GM12878 (cell line): ENCODE measurements around the gene FAM186B. TPM values are rescaled to one million over a fixed set of nuclear protein-coding genes. Genes with fewer than 3 reads are reported as not detected.

Source experiments
- ATAC-seq: fragments of 200-7000 bp; cut with Tn5 transposase; 3 replicates; pipeline ENCODE4 v1.9.1; 2020; ENCODE audit warnings: mild to moderate bottlenecking, moderate library complexity
- BruUV-seq: library from RNA; stranded (reverse); fragments of 400-500 nt; replicated peaks from 2 replicates; lab custom pipeline; 2021; lab: Mats Ljungman, UMichigan
- CTCF ChIA-PET: fragments of 300-600 bp; sonication (Branson Sonifier 250); formaldehyde crosslinking; extraction: SDS; loops from one replicate; lab custom pipeline; 2021; ENCODE audit warnings: inconsistent platforms; lab: Yijun Ruan, JAX
- POLR2A ChIA-PET: fragments of 350-600 bp; formaldehyde crosslinking; extraction: SDS; loops from one replicate; lab custom pipeline; 2021; ENCODE audit warnings: inconsistent platforms; lab: Charles Lee
- RAD21 ChIA-PET: fragments of 300-600 bp; sonication (Branson Sonifier 250); formaldehyde crosslinking; loops from one replicate; lab custom pipeline; 2023; ENCODE audit warnings: antibody characterized with exemption; ENCODE audit not compliant: unreplicated experiment; lab: Charles Lee
- SMC1A ChIA-PET: fragments of 300-600 bp; sonication (Branson Sonifier 250); formaldehyde crosslinking; loops from one replicate; lab custom pipeline; 2023; ENCODE audit not compliant: unreplicated experiment, uncharacterized antibody; lab: Charles Lee
- DNase-seq: peaks from one replicate; pipeline ENCODE4 v3.0.0-alpha.2; 2011; ENCODE audit warnings: low read depth, low spot score
- FAIRE-seq: peaks from 3 replicates; lab custom pipeline; 2011; peaks lifted over from hg19 to GRCh38; lab: Jason Lieb, UNC
- H2AFZ ChIP-seq: 2 replicates; pipeline ENCODE4 v1.6.0; 2011; ENCODE audit warnings: low read depth, low read length, control low read depth; ENCODE audit not compliant: control insufficient read depth
- H3K27ac ChIP-seq: 2 replicates; pipeline ENCODE4 v1.5.1; 2011; ENCODE audit warnings: control low read depth; ENCODE audit not compliant: control insufficient read depth, insufficient read depth
- H3K27me3 ChIP-seq, 2 experiments: replicated peaks in 1 of 2; 2 replicates each; pipeline versions ENCODE4 v1.6.0 to v1.6.1; 2011; ENCODE audit warnings: low read length in 1 of 2; ENCODE audit not compliant: control insufficient read depth in 2 of 2, insufficient read depth in 2 of 2
- H3K36me3 ChIP-seq, 2 experiments: 2 replicates each; pipeline ENCODE4 v1.5.1; 2011; ENCODE audit warnings: low read length in 1 of 2; ENCODE audit not compliant: control insufficient read depth in 2 of 2, insufficient read depth in 2 of 2
- H3K4me1 ChIP-seq: 2 replicates; pipeline ENCODE4 v1.6.1; 2011; ENCODE audit warnings: mild to moderate bottlenecking, low read length, moderate library complexity, mixed read lengths; ENCODE audit not compliant: control insufficient read depth, insufficient read depth
- H3K4me2 ChIP-seq: 2 replicates; pipeline ENCODE4 v1.6.0; 2011; ENCODE audit warnings: control low read depth; ENCODE audit not compliant: control insufficient read depth, insufficient read depth
- H3K4me3 ChIP-seq: fragments of 200-600 bp; sonication (generic); 2 replicates; pipeline ENCODE4 v1.5.1; 2016
- H3K79me2 ChIP-seq: 2 replicates; pipeline ENCODE4 v1.6.0; 2011; ENCODE audit warnings: low read length; ENCODE audit not compliant: control insufficient read depth, insufficient read depth
- H3K9ac ChIP-seq: 2 replicates; pipeline ENCODE4 v1.8.0; 2011; ENCODE audit warnings: low read length, control low read depth, mixed read lengths; ENCODE audit not compliant: control insufficient read depth, insufficient read depth
- H3K9me3 ChIP-seq: replicated peaks from 3 replicates; pipeline ENCODE4 v1.5.1; 2011; ENCODE audit warnings: mild to moderate bottlenecking, low read length; ENCODE audit not compliant: control insufficient read depth, insufficient read depth
- H4K20me1 ChIP-seq: 2 replicates; pipeline ENCODE4 v1.6.0; 2011; ENCODE audit not compliant: control insufficient read depth, insufficient read depth
- CUX1 ChIP-seq: IDR thresholded peaks from 2 replicates; pipeline ENCODE4 v1.6.1; 2012; ENCODE audit warnings: improper control_type of control experiment, low read depth, low read length; ENCODE audit not compliant: insufficient replicate concordance
- EP300 ChIP-seq, 2 experiments: fragments of 150-350 bp in 1 of 2; IDR thresholded peaks; 2 replicates each; pipeline ENCODE4 v1.6.1; 2011 to 2012; ENCODE audit warnings: low read depth in 2 of 2, low read length in 2 of 2, borderline replicate concordance in 1 of 2, improper control_type of control experiment in 1 of 2, inconsistent platforms in 1 of 2; ENCODE audit not compliant: control insufficient read depth in 1 of 2
- HDAC2 ChIP-seq: fragments of 200-600 bp; sonication (generic); IDR thresholded peaks from 2 replicates; pipeline ENCODE4 v1.6.1; 2017
- MYC ChIP-seq: IDR thresholded peaks from 2 replicates; pipeline ENCODE4 v1.6.1; 2011; ENCODE audit warnings: mild to moderate bottlenecking, low read length, moderate library complexity, inconsistent platforms; ENCODE audit not compliant: insufficient read depth, insufficient replicate concordance, insufficient read length, severe bottlenecking
- POU2F2 ChIP-seq: IDR thresholded peaks from 3 replicates; pipeline ENCODE4 v1.6.1; 2011; ENCODE audit warnings: low read depth, mild to moderate bottlenecking, low read length, borderline replicate concordance
- RAD21 ChIP-seq: IDR thresholded peaks from 2 replicates; pipeline ENCODE4 v1.6.1; 2011; ENCODE audit warnings: mild to moderate bottlenecking, low read depth, low read length, moderate library complexity; ENCODE audit not compliant: insufficient read depth
- RBBP5 ChIP-seq: fragments of 200-600 bp; sonication (generic); conservative IDR thresholded peaks from 2 replicates; pipeline ENCODE4 v1.6.1; 2016
- SIX5 ChIP-seq: IDR thresholded peaks from 2 replicates; pipeline ENCODE4 v1.6.1; 2011; ENCODE audit warnings: mild to moderate bottlenecking, low read depth, low read length, moderate library complexity; ENCODE audit not compliant: severe bottlenecking
- TBL1XR1 ChIP-seq: IDR thresholded peaks from 2 replicates; pipeline ENCODE4 v1.6.1; 2012; ENCODE audit warnings: low read depth, low read length, improper control_type of control experiment
- ZBED1 ChIP-seq: IDR thresholded peaks from 2 replicates; pipeline ENCODE4 v1.6.1; 2016; ENCODE audit warnings: borderline replicate concordance
- ZNF217 ChIP-seq: fragments of 450-650 bp; IDR thresholded peaks from 2 replicates; pipeline ENCODE4 v1.6.1; 2017; ENCODE audit warnings: antibody characterized with exemption, mild to moderate bottlenecking
- WGBS: methylation state at CpG from one replicate; pipeline ENCODE4 v1.1.6; 2016; ENCODE audit warnings: low lambda C conversion rate; ENCODE audit not compliant: insufficient replicate concordance, insufficient coverage; ENCODE audit errors: missing lambda C conversion rate; 5-methylcytosine and 5-hydroxymethylcytosine counted together
- in situ Hi-C: fragments of 300-500 bp; cut with MboI; formaldehyde crosslinking; loops from 9 replicates; pipeline ENCODE4 v1.14.3; 2018; ENCODE audit warnings: mixed read lengths
- intact Hi-C: fragments of 100-400 bp; cut with micrococcal nuclease; formaldehyde crosslinking; loops from one replicate; pipeline ENCODE4 v1.14.2; 2022; ENCODE audit not compliant: unreplicated experiment
- polyA plus RNA-seq, 11 experiments: library from polyadenylated mRNA; depleted of rRNA in 4 of 11; unstranded in 6 of 11; stranded (reverse) in 5 of 11; fragments of >200 nt; fragmentation: Nextera tagmentation in 4 of 11; fragmentation: Illumina TruSeq in 1 of 11; extraction: Ambion mirVana in 4 of 11; extraction: Trizol in 1 of 11; gene quantifications; 1 replicate in 1 of 11; 2 replicates in 10 of 11; pipeline versions ENCODE4 v1.2.1 to v1.2.3, GENCODE V29; 2011 to 2016; ENCODE audit warnings: inconsistent platforms in 2 of 11, missing spikeins in 2 of 11, low read depth in 1 of 11
- total RNA-seq, 4 experiments: library from RNA; depleted of rRNA in 3 of 4; stranded (reverse); fragments of >200 nt in 3 of 4; fragmentation: Illumina TruSeq in 1 of 4; extraction: Trizol in 1 of 4; gene quantifications; 2 replicates each; pipeline versions ENCODE4 v1.2.1 to v1.2.3, GENCODE V29; 2013 to 2021
- TF ChIP-seq, protein P1 (sequence below): IDR thresholded peaks from 2 replicates; pipeline ENCODE4 v1.6.1; 2012; ENCODE audit warnings: low read depth, low read length, improper control_type of control experiment
- TF ChIP-seq, protein P2 (sequence below): fragments of 450-650 bp; IDR thresholded peaks from 2 replicates; pipeline ENCODE4 v1.6.1; 2017; ENCODE audit warnings: mild to moderate bottlenecking, low read depth, inconsistent platforms; ENCODE audit not compliant: poor library complexity, severe bottlenecking
- TF ChIP-seq, protein P3 (sequence below): fragments of 450-650 bp; IDR thresholded peaks from 2 replicates; pipeline ENCODE4 v1.6.1; 2017; ENCODE audit warnings: low read depth, mild to moderate bottlenecking, moderate library complexity

The FAM186B gene
- total and polyA plus RNA-seq, 10 of the 15 experiments (the other 5 are each of a cell fraction or from before 2014, with no cell fraction given): 0.13 to 0.79 (median 0.51) TPM

DNA sequence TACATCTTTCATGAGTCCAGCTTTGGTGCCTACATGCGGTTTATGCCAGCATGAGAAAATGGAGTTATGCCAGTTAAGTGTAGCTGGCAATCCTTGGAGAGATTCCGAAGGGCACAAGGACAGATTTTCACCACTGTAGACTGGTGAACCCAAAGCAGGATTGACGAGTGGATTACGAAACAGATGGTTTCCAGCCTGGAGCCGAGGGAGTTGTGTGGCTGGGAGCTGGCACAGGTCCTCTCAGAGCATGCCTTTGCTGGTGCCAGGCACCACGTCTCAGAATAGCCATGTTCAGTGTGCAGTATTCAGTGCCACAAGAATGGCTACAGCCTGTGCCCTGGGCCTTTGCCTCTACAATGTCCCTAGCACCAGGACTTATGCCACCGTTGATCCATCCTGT lies 53.4 kb downstream of the FAM186B start:
- 37% methylated on average over 7 of the region's 7 CpGs for WGBS
- H3K36me3 ChIP-seq: peaks cover 0 to 3% of the 10 kb centered on the region in 2 experiments; a peak in 3 of 4 replicates
- FAIRE-seq (no peak), ATAC-seq (no peak), DNase-seq (no peak)
- H3K9me3 ChIP-seq: no peaks in the 10 kb centered on the region
- no peak overlapping the region for H3K9ac ChIP-seq
- no peaks in the 10 kb centered on the region for H4K20me1 ChIP-seq
- H3K4me2 ChIP-seq: no peak overlapping the region
- no peaks in the 10 kb centered on the region for H3K4me1 ChIP-seq
- RAD21 ChIA-PET: interaction anchor here (0.6 to 1.6 kb wide), 5 partner anchors 10 to 161 kb away, joined by 3 read pairs; partner anchors contain the start of gene PRPF40B
- H3K27ac ChIP-seq: no peak overlapping the region
- no peak overlapping the region for H3K4me3 ChIP-seq
- CTCF ChIA-PET: interaction anchor here (0.7 to 6.5 kb wide), 7 partner anchors 16 to 194 kb away, joined by 3 to 67 read pairs (median 9); partner anchors contain the start of gene PRPF40B
- peaks cover 0 to 9% of the 10 kb centered on the region in 2 experiments; a peak in 3 of 4 replicates for H3K27me3 ChIP-seq
- BruUV-seq: no TSS peak
- intact Hi-C loops (no loop called here), in situ Hi-C loops (no loop called here)
- no peak overlapping the region for H2AFZ ChIP-seq
- POLR2A ChIA-PET: no interaction called here
- SMC1A ChIA-PET: interaction anchor here (1.1 to 2.8 kb wide), 2 partner anchors 29 to 32 kb away, joined by 3 to 18 read pairs; no protein-coding TSS in a partner anchor
- H3K79me2 ChIP-seq: no peaks in the 10 kb centered on the region
- TF ChIP-seq HDAC2: no peak
- no peak for TF ChIP-seq RBBP5
- TF ChIP-seq, protein P1, sequence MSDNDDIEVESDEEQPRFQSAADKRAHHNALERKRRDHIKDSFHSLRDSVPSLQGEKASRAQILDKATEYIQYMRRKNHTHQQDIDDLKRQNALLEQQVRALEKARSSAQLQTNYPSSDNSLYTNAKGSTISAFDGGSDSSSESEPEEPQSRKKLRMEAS: no peak
- no peak for TF ChIP-seq MYC
- no peak for TF ChIP-seq TBL1XR1
- no peak for TF ChIP-seq SIX5
- TF ChIP-seq EP300 (IDR thresholded peaks at IDR 0.05; ENCODE audit: borderline replicate concordance in 1 of 2, control insufficient read depth in 1 of 2, low read depth in 2 of 2, low read length in 2 of 2): no peak
- TF ChIP-seq, protein P2, sequence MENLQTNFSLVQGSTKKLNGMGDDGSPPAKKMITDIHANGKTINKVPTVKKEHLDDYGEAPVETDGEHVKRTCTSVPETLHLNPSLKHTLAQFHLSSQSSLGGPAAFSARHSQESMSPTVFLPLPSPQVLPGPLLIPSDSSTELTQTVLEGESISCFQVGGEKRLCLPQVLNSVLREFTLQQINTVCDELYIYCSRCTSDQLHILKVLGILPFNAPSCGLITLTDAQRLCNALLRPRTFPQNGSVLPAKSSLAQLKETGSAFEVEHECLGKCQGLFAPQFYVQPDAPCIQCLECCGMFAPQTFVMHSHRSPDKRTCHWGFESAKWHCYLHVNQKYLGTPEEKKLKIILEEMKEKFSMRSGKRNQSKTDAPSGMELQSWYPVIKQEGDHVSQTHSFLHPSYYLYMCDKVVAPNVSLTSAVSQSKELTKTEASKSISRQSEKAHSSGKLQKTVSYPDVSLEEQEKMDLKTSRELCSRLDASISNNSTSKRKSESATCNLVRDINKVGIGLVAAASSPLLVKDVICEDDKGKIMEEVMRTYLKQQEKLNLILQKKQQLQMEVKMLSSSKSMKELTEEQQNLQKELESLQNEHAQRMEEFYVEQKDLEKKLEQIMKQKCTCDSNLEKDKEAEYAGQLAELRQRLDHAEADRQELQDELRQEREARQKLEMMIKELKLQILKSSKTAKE: no peak
- no peak for TF ChIP-seq RAD21
- TF ChIP-seq ZBED1: no peak
- TF ChIP-seq POU2F2: no peak
- no peak for TF ChIP-seq CUX1
- TF ChIP-seq, protein P3, sequence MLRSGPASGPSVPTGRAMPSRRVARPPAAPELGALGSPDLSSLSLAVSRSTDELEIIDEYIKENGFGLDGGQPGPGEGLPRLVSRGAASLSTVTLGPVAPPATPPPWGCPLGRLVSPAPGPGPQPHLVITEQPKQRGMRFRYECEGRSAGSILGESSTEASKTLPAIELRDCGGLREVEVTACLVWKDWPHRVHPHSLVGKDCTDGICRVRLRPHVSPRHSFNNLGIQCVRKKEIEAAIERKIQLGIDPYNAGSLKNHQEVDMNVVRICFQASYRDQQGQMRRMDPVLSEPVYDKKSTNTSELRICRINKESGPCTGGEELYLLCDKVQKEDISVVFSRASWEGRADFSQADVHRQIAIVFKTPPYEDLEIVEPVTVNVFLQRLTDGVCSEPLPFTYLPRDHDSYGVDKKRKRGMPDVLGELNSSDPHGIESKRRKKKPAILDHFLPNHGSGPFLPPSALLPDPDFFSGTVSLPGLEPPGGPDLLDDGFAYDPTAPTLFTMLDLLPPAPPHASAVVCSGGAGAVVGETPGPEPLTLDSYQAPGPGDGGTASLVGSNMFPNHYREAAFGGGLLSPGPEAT: no peak
- TF ChIP-seq ZNF217: no peak
